Muscle of leg (tissue), 11 donors: ENCODE results near the gene NKAIN2. TPM values are rescaled to one million over a fixed set of nuclear protein-coding genes. Genes with fewer than 3 reads are reported as not detected.

Source experiments
- DNase-seq: peaks from one replicate; pipeline ENCODE4 v3.0.0; 2013
- H3K27ac ChIP-seq: one replicate; pipeline ENCODE4 v1.5.1; 2013; ENCODE audit warnings: mild to moderate bottlenecking, low read length, control low read depth
- H3K27me3 ChIP-seq: one replicate; pipeline ENCODE4 v1.6.1; 2013; ENCODE audit warnings: low read length; ENCODE audit not compliant: control insufficient read depth, insufficient read depth
- H3K36me3 ChIP-seq: one replicate; pipeline ENCODE4 v1.6.1; 2013; ENCODE audit warnings: low read length; ENCODE audit not compliant: control insufficient read depth, insufficient read depth
- H3K4me1 ChIP-seq: one replicate; pipeline ENCODE4 v1.6.1; 2013; ENCODE audit warnings: low read length; ENCODE audit not compliant: control insufficient read depth, insufficient read depth
- H3K4me3 ChIP-seq: one replicate; pipeline ENCODE4 v1.5.1; 2013; ENCODE audit warnings: low read length, control low read depth
- H3K9me3 ChIP-seq: replicated peaks from 2 replicates; pipeline ENCODE4 v1.6.1; 2013; ENCODE audit warnings: low read depth, low read length; ENCODE audit not compliant: control insufficient read depth
- WGBS: methylation state at CpG from one replicate; pipeline ENCODE4 v1.1.5; 2013; ENCODE audit warnings: missing lambda C conversion rate; ENCODE audit not compliant: insufficient coverage; 5-methylcytosine and 5-hydroxymethylcytosine counted together
- polyA plus RNA-seq, 8 donors: library from polyadenylated mRNA; unstranded; fragments of 120-200 nt; gene quantifications; one replicate each; pipeline versions ENCODE4 v1.2.1 to v1.2.3, GENCODE V29; 2013; ENCODE audit warnings: inconsistent platforms in 1 of 8, low replicate concordance in 1 of 8; ENCODE audit not compliant: insufficient read length in 8 of 8, insufficient read depth in 1 of 8
- total RNA-seq: library from RNA; stranded (reverse); fragments of 120-200 nt; gene quantifications from one replicate; pipeline ENCODE4 v1.2.4, GENCODE V29; 2013

The NKAIN2 gene
- total and polyA plus RNA-seq, 9 donors = 2.5 to 10.1 (median 7.9) TPM

GRCh38 chr6:124110514-124110913, 306.8 kb downstream of the NKAIN2 start:
- WGBS = no CpG with 5 or more reads among the region's 4 CpGs
- DNase-seq = no peak
- H3K36me3 ChIP-seq = no peaks in the 10 kb centered on the region
- no peaks in the 10 kb centered on the region for H3K9me3 ChIP-seq
- no peak overlapping the region for H3K4me3 ChIP-seq
- H3K4me1 ChIP-seq = no peaks in the 10 kb centered on the region
- H3K27me3 ChIP-seq = no peaks in the 10 kb centered on the region
- no peak overlapping the region for H3K27ac ChIP-seq

GRCh38 chr6:124119596-124119995, 315.9 kb downstream of the NKAIN2 start:
- H3K4me3 ChIP-seq = no peak overlapping the region
- peaks cover 2% of the 10 kb centered on the region for H3K4me1 ChIP-seq
- peak overlapping the region; percentile 53 for H3K27ac ChIP-seq
- DNase-seq = peak; percentile 73
- no peaks in the 10 kb centered on the region for H3K9me3 ChIP-seq
- H3K27me3 ChIP-seq = no peaks in the 10 kb centered on the region
- no CpG with 5 or more reads among the region's 1 CpG for WGBS
- no peaks in the 10 kb centered on the region for H3K36me3 ChIP-seq

- H3K4me3 ChIP-seq = no peak overlapping the region
- no CpG with 5 or more reads among the region's 2 CpGs for WGBS
- no peak for DNase-seq
- H3K36me3 ChIP-seq = no peaks in the 10 kb centered on the region
- no peaks in the 10 kb centered on the region for H3K9me3 ChIP-seq
- no peak overlapping the region for H3K27ac ChIP-seq
- H3K27me3 ChIP-seq = no peaks in the 10 kb centered on the region
- H3K4me1 ChIP-seq = peaks cover 2% of the 10 kb centered on the region
Measured at GRCh38 chr6:124123617-124124209, 320.0 kb downstream of the NKAIN2 start.

GRCh38 chr6:124131259-124131658, 327.6 kb downstream of the NKAIN2 start:
- no peak for DNase-seq
- Histone ChIP-seq H3K4me1 (peaks cover 4% of the 10 kb centered on the region), H3K36me3 (no peaks in the 10 kb centered on the region), H3K27me3 (no peaks in the 10 kb centered on the region), H3K9me3 (peaks cover 4% of the 10 kb centered on the region), H3K4me3 (no peak overlapping the region), H3K27ac (no peak overlapping the region)
- WGBS = no CpG with 5 or more reads among the region's 4 CpGs

GRCh38 chr6:124131779-124132178, 328.1 kb downstream of the NKAIN2 start:
- Histone ChIP-seq H3K4me1 (peaks cover 4% of the 10 kb centered on the region), H3K4me3 (no peak overlapping the region), H3K36me3 (no peaks in the 10 kb centered on the region), H3K9me3 (peaks cover 4% of the 10 kb centered on the region), H3K27ac (no peak overlapping the region), H3K27me3 (no peaks in the 10 kb centered on the region)
- no peak for DNase-seq

GRCh38 chr6:124132256-124132655, 328.6 kb downstream of the NKAIN2 start:
- H3K4me3 ChIP-seq = no peak overlapping the region
- H3K27ac ChIP-seq = no peak overlapping the region
- peaks cover 4% of the 10 kb centered on the region for H3K9me3 ChIP-seq
- H3K27me3 ChIP-seq = no peaks in the 10 kb centered on the region
- peaks cover 4% of the 10 kb centered on the region for H3K4me1 ChIP-seq
- 91% methylated on average over 2 of the region's 2 CpGs for WGBS
- H3K36me3 ChIP-seq = no peaks in the 10 kb centered on the region
- DNase-seq = no peak

- Histone ChIP-seq H3K9me3 (no peaks in the 10 kb centered on the region), H3K36me3 (no peaks in the 10 kb centered on the region), H3K4me1 (no peaks in the 10 kb centered on the region), H3K4me3 (no peak overlapping the region), H3K27ac (no peak overlapping the region), H3K27me3 (no peaks in the 10 kb centered on the region)
- no CpG with 5 or more reads among the region's 2 CpGs for WGBS
- DNase-seq = no peak
Measured at GRCh38 chr6:124142852-124143251, 339.2 kb downstream of the NKAIN2 start.

GRCh38 chr6:124143435-124143834, 339.8 kb downstream of the NKAIN2 start:
- no peaks in the 10 kb centered on the region for H3K27me3 ChIP-seq
- H3K4me1 ChIP-seq = no peaks in the 10 kb centered on the region
- H3K9me3 ChIP-seq = no peaks in the 10 kb centered on the region
- H3K27ac ChIP-seq = no peak overlapping the region
- no peak for DNase-seq
- H3K4me3 ChIP-seq = no peak overlapping the region
- no peaks in the 10 kb centered on the region for H3K36me3 ChIP-seq

GRCh38 chr6:124147621-124148020, 344.0 kb downstream of the NKAIN2 start:
- H3K36me3 ChIP-seq = no peaks in the 10 kb centered on the region
- no peak for DNase-seq
- WGBS = no CpG with 5 or more reads among the region's 5 CpGs
- no peaks in the 10 kb centered on the region for H3K4me1 ChIP-seq
- H3K4me3 ChIP-seq = no peak overlapping the region
- no peak overlapping the region for H3K27ac ChIP-seq
- H3K27me3 ChIP-seq = no peaks in the 10 kb centered on the region
- H3K9me3 ChIP-seq = no peaks in the 10 kb centered on the region

GRCh38 chr6:124148236-124148957, 344.7 kb downstream of the NKAIN2 start:
- Histone ChIP-seq H3K4me1 (no peaks in the 10 kb centered on the region), H3K9me3 (no peaks in the 10 kb centered on the region), H3K4me3 (no peak overlapping the region), H3K27me3 (no peaks in the 10 kb centered on the region), H3K36me3 (no peaks in the 10 kb centered on the region), H3K27ac (no peak overlapping the region)
- peak; percentile 32 for DNase-seq
- no CpG with 5 or more reads among the region's 2 CpGs for WGBS
